Activated T-helper 1 cell treated with Interleukin-2 at 50 U/mL for 16 hours (primary cell): ENCODE data around the gene RAMACL.
A peak's percentile ranks its signal among the peaks of the same experiment; 100 is the strongest.
"Not testable (repeated sequence)": the region's sequence is repeated elsewhere in the genome, so short reads cannot be mapped to it uniquely, and the experiment has no call there.

ENCODE experiments used
- DNase-seq: peaks from one replicate; pipeline ENCODE4 v3.0.0-alpha.2; 2020; ENCODE audit warnings: low read depth

The RAMACL gene

DNA sequence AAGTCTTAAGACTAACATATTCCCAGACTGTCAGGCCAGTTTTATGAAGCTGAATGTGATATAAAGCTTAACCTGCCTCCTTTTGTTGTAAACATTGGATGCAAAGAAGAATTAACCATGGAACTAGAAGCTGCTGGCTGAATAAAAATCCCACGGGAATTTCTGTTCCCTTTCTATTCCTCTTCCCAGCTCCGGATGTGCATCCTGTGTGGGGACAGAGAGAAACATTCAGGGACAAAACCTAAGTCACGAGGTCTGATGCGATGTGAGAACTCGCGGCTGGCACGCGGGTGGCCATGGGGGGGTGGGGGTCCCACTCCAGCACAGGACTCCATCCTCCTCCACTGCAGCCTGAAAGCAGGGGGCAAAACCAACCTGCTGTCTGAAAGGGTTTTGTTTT lies 32.2 kb downstream of the RAMACL start:
- DNase-seq = no peak

DNA sequence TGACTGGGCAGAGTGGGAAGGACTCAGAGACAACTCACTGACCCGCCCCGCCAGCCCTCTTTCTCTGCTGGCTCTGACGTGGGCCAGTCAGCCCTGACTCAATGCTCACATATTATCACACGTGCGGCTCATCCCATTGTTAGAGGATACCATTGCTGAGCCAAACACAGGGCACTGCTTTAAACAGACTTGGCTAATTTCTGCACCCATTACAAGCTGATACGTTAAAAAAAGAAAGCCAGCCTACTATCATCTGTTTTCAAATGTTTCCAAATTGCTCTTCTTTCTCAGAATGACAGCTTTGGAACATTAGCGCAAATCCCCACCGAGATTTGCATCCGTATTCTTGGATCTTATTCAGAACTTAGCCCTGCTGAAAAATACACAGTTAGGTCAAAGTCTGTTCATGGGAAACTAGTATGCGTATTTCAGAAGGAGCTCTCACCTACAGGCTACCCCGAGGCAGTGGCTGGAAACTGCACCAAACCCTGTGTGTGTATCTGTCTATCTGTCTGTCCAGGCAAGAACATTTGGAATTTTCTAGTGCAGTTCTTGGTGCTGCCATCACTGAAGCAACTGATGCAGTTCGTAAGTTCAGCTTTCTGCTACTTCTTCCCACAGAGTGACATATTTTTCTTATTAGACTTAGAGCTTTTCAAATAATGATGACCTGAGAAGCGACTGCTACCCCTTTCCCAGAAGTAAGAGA lies 32.8 kb downstream of the RAMACL start:
- no peak for DNase-seq

DNA sequence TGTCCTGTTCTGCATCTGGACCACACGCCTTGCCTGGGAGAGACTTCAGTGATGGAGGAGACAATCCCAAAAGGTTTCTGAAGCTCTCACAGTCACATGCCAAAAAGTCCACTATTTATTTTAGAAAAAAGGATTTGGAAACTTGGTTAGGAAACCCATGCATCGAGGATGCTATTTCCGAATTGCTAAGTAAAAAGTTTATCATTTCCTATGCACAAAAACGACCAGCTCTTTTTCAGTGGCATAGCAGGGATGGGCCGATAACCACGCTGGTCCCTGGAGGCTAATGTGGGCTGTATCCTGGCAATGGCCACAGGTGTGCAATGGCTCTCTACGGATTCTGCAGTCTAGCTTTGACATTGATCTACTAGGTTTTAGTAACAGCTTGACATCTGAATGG lies 33.9 kb downstream of the RAMACL start:
- DNase-seq = no peak

DNA sequence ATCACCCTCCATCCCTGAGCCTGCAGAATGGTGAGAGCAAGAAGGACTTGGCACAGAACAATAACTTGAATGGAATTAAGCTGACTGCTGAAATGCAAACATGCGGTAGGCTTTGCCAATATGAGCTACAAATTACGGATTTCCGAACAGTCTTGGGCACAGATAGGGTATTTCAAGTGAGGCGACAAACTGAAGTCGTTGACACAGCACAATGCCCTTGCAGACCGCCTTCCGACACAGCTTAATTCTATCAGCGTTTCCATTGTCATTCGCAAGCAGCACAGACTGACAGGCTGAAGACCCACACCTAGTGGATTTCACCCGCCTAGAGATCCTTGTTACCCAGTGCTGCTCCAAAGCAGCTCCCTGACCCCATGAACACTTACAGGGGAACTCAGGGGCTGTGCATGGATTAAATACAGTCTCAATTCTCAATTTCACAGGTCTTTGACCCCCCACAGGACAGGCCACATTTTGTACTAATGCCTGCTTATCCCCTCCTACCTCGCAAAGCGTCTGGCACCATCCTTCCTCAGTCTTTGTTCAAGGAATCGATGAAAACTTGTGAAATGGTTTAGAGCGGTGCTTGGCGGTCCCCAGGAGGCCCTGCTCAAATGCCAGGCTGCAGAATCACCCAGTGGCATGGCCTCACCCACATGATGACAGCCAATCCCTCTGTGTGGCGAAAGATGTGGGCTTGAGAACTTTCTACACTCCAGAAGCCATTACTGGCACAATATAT lies 34.6 kb downstream of the RAMACL start:
- no peak for DNase-seq

DNA sequence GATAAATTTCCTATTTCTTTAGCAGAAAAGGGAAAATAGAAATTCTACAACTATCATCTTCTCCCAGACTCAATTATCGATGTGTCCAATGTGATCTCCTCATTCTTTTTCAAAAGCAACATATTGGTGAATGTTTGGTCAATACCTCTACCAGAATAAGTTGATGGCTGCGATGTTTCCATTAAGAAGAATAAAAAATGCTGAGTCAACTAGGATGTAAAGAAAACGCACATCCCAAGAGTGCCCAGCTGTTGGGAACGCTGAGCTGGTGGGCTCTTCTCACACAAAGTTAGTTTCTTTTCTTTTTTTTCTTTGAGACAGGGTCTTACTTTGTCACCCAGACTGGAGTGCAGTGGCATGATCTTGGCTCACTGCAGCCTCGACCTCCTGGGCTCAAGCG lies 39.8 kb downstream of the RAMACL start:
- DNase-seq = no peak

DNA sequence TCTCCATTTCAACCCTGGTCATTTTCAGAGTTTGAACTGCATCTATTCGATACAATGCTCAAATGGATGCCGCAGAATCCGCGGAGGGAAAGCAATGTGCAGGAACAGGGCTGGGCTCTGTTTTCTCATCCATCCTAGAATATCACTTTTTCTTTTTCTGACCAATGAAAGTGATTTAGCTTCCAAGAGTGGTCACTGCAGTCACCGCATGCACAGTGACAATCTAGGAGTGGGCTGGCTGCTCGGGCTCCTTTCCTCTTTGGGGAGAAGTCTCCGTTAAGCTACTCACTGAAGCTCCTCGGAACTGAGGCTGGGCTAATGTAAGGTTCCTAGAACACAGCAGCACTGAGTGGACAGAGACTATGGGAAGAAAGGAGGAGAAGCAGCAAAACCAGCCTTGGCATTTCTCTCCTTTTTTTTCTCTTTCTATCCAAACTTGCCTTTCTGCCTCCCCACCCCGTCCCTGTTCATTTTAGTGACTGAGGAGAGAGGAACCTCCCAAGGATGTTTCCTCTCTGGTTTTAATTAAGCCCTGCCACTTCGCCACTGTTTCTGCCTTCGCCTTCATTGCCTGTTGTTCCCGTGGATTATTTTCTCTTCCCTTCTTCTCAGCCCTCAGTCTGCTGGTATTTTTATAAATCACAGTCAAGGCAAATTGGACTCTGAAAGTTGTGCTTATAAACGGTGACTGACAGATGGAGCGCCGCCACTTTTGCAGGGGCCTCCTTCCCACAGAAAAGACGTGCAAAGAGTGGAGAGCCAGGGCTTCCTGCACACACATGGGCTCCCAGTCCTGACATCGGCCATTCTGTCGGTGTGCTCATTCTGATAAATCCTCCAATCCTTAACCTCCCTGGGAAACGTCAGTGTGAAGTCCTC lies 41.1 kb downstream of the RAMACL start:
- no peak for DNase-seq

DNA sequence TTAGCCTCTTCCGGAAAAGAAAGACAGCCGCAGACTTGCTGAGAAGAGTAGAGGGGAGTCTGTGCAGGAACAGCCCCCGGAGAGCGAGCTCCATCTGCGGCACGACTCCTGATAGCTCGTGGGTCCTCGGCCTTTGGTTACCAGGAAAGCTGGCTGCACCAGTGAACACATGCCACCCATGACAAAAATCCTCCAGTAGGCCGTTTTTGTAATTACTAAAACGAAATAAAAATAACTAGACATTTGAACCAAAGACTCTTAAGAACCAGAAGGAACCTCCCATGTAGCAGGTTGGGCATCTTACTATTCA lies 42.2 kb downstream of the RAMACL start:
- no peak for DNase-seq

DNA sequence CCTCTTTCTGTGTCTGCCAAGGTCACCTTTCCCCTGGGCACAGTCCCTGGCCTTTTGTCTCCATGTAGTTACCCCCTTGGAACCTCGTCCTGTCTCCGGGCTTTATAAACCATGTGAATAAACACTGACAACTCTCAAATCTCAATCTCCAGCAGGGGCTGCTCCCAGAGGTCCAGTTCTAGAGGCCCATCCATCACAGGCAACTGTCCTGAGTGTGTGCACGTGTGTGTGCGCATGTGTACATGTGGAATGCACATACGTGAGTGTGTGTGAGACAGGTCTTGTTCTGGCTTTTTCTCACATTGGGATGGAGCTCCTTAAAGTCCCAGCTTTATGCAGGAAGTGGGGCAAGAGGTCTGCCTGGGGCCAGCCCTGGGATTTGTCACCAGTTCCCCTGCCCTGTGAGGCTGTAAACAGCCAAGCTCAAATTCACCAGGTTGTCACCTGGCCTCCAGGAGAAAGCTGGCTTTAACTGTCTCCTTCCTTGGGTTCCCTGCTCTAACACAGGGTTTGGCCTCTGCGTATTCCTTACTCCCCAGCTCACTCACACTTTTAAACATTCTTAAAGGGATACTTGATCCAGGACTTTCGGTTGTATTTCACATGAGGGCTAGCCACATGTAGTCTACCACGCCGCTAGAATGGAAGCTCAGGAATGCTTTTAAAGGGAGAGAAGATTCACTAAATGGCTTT lies 42.7 kb downstream of the RAMACL start:
- no peak for DNase-seq

DNA sequence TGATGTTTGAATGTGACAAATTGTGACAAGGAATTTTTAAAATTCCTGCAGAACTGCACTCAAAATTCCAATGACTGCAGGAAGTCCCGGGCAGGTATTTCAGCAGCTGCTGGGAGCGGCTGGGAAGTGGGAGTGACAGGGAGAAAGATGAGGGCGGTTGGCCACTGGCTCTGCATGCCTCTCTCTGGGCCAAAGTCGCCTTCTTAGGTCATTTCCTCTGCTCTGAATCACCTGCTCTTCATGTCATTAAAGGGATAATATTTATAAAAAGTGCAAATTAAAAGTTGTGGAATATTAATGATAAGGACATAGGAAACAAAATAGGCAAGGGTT lies 43.9 kb downstream of the RAMACL start:
- DNase-seq = no peak

DNA sequence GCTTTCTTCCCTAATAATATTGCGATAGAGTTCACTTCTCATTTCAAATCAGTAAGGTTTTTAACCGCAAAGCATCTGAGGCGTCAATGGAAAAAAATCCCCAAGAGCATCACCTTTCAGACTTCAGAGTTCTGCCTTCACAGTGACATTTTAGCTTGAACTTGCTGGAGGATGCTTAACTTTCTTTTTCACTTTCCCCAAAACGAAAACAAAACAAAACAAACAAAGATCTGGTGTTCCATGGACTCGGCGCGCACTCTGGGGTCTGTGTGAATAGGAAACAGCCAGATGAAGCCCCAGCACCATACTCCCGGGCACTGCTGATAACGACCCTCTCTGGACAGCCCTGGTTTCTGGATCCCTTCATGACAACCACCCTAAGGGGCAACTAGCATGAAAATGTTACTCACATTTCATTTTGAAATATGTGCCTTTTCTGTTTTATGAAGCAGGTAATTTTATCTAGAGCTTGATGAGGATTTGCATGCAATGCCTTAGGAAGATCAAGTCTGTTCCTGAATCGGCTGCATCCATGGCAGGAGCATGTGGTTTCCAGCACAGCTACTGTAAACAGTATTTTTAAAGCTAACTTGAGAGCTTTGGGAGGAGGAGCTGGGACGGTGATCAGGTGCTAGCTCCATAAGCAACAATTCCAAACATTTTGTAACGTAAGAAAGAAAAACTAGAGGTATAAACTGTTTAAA lies 44.5 kb downstream of the RAMACL start:
- no peak for DNase-seq

DNA sequence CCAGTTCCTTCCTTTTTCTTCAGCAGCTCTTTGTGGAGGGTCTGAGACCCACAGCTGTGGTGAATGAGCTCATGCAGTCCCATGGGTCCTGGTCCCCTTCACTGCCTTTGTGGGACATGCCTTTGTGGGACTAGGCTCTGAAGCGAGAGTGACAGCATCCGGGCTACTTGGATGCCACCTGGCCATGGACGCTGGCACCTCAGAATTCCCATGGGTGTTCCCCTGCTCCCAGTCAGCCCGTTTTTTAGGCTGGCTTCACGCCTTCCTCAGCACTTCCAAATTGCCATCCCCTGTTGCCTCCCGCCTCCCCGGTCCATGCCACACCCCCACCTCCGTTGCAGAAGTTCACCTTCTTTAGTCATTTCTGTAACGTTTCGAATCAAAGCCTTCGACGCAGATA lies 45.1 kb downstream of the RAMACL start:
- no peak for DNase-seq

DNA sequence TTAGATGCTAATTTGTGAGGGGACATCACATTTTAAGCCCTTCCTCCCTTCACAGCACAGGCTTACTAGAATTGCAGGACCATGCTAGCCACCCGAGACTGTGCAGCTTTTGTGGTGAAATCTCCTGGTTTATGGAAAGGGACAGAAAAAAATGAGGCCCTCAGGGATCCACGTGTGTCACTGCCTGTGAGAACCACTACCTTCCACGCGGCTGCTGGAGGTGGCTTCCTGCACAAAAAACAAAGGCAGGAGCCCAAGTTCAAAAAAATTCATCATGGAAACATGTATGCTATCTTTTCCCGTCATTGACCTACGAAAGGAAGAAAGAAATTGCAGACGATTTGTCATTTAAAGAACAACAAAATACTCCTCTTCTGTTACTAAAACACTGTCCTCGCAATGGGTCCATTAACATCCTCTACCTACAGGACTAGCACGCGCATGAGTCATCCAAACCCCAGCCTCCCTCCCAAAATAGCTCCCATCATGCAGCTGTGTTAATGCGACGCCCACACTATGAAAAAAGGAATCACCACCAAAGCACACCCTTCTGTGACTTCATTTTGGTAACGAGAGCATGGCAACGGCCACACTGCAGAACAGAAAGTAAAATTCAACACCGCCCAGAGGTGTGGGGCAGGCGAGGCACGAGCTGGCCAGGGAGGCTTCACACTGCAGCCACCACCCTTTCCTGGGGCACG lies 45.7 kb downstream of the RAMACL start:
- DNase-seq = peak; percentile 43

DNA sequence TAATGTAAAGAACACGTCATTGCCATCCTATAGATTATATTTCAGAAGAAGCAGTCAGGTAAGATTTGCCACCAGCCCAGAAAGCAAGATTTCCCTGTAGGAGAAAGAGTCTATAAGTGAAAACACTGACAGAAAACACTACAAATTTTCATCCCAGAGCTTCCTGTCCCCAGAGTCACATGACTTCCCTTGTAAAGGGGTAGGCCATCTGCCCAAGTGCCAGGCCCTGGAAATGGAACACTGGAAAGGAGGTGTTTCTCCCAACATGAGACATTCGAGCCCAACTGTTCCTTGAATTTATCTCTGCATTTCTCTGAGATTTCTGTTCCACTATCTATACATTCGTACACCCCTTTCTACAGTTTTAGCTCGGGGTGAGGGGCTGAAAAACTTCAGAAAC lies 46.9 kb downstream of the RAMACL start:
- DNase-seq = no peak

DNA sequence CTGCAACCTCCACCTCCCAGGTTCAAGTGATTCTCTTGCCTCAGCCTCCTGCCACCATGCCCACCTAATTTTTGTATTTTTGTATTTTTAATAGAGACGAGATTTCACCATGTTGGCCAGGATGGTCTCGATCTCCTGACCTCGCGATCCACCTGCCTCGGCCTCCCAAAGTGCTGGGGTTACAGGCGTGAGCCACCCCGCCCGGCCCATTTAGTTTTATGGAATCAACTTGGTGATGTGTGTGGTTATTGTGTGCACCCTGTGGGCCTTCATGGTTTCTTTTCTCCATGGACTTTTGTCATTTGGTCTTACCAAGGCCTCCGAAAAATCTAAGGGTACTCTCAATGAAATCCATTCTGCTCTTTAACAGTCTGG lies 47.5 kb downstream of the RAMACL start:
- not testable (repeated sequence) for DNase-seq

DNA sequence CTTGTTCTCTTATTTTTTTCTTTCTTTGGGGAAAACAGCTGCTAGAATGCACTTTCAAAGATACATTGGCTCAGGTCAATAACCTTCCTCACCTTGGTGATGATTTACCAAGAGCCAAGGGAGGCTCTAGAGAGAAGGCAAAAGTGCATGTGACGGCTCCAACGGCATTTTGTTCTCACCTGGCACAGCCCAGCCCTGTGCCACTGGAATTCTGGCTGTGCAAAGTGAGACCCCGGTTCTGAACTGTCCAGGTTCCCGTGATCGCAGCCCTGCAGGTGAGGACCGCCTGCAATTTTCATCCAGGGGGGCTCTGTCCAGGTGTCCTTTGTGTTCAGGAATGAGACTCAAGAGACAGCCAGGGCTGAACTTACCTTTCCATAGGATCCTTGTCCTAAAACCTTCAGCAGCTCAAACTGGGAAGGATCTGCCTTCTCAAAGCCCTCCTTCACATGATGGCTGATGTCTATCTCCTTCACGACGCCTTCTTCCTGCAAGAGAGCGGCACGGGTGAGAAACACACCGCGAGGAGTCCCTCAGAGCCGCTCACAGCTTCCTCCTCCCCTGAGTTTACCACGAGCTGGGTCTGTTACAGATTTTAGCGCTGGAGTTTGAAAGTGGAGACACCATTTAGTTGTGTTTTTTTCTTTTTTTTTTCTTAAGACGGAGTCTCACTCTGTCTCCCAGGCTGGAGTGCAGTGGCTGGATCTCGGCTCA lies 48.0 kb downstream of the RAMACL start:
- no peak for DNase-seq

DNA sequence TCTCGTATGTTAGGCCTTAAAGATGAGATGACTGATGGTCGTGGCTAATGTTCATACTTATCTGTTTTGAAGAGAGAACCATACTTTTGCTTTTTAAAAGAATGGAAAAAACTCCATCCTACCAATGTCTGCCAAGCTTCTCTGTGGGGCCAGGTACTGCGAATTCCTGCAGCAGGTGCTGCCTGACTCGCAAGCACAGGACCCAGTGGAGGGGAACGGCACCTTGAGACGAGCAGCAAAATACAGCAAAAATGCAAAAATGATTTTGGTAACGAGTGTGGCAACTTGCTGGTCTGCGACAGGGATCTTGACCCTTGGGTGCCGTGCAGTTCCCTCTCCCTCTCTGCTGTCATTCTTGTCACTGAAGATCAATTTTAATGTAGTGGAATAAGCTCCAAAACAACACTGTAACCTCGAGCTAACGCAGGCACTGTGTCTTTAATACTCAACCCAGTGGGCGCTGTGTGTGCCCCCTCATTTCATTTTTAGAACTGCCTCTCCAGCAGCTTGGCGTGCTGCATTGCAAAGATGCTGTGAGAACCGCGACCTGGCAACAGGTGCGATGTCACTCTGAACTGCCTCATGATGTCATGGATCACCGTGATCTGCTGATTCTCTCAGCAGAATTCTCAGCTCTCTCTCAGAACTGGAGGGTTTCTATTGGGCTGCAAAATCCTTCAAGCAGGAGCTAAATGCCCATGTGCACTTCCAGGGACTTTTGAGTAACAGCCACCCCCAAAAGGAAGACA lies 51.6 kb downstream of the RAMACL start:
- no peak for DNase-seq

DNA sequence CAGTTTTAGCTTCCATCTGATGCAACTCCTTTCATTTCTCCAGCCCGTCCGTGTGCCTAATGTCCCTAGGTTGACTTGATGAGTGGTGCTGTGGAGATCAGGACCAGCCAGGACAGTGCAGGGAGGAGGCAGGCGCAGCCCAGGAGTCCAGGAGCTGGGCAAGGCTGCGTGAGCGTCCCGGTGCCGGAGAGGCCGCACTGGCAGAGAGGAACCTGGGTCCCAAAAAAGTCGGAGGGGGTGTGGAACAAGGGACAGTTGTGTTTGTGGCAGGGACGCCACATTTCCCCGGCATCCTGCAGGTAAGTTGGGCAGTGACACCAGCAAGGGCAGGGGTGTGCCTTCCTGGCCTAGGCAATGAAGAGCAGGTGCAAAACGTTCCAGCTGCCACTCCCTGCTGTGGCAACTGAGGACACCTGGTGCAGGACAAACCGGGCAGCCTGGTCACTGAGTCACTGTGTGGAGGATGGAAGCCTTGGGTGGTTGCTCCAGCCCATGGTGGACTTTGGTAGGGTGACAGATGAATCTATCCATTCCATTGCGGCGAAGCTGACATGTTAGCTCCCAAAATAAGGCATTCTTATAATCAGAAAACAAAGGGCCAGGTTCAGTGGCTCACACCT lies 53.2 kb downstream of the RAMACL start:
- no peak for DNase-seq
